GM21381 (cell line): ENCODE data around the gene STARD3.
"Not testable (repeated sequence)": the region's sequence is repeated elsewhere in the genome, so short reads cannot be mapped to it uniquely, and the experiment has no call there.

Source experiments
- ATAC-seq: cut with Tn5 transposase; IDR thresholded peaks from one replicate; pipeline ENCODE4 v1.9.1; 2021; ENCODE audit warnings: mild to moderate bottlenecking, moderate library complexity; ENCODE audit not compliant: unreplicated experiment

STARD3 gene

DNA sequence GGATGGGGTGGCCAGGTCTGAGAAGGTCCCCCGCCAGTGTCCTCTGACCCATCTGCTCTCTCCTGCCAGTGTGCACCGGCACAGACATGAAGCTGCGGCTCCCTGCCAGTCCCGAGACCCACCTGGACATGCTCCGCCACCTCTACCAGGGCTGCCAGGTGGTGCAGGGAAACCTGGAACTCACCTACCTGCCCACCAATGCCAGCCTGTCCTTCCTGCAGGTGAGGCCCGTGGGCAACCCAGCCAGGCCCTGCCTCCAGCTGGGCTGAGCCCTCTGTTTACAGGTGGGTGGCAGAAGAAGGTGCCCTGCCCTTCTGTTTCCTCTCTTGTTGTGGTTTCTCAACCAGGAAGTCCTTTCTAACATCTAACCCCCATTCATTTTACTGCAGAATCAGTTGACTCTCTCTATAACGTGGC, 70.0 kb downstream of the STARD3 start:
- ATAC-seq: no peak

GRCh38 chr17:39709319-39709997, 72.5 kb downstream of the STARD3 start:
- ATAC-seq: no peak

- ATAC-seq: no peak
Measured at GRCh38 chr17:39709998-39710964, 73.3 kb downstream of the STARD3 start.

GRCh38 chr17:39711071-39711470, 74.1 kb downstream of the STARD3 start:
- not testable (repeated sequence) for ATAC-seq

DNA sequence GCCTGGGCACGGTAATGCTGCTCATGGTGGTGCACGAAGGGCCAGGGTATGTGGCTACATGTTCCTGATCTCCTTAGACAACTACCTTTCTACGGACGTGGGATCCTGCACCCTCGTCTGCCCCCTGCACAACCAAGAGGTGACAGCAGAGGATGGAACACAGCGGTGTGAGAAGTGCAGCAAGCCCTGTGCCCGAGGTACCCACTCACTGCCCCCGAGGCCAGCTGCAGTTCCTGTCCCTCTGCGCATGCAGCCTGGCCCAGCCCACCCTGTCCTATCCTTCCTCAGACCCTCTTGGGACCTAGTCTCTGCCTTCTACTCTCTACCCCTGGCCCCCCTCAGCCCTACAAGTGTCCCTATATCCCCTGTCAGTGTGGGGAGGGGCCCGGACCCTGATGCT, 74.9 kb downstream of the STARD3 start:
- no peak for ATAC-seq
